H1 (cell line): ENCODE results near the gene PRX. TPM values are rescaled to one million over a fixed set of nuclear protein-coding genes. Genes with fewer than 3 reads are reported as not detected.

Experiments used
- CHD1 ChIP-seq: IDR thresholded peaks from 2 replicates; pipeline ENCODE4 v1.6.1; 2012; ENCODE audit warnings: low read depth, low read length, improper control_type of control experiment
- CHD7 ChIP-seq: fragments of 300-600 bp; sonication (generic); IDR thresholded peaks from 2 replicates; pipeline ENCODE4 v1.7.1; 2012; ENCODE audit warnings: low read length, moderate library complexity, mild to moderate bottlenecking, inconsistent platforms; ENCODE audit not compliant: insufficient replicate concordance
- CREB1 ChIP-seq: IDR thresholded peaks from 2 replicates; pipeline ENCODE4 v1.6.1; 2012; ENCODE audit warnings: inconsistent platforms
- KDM4A ChIP-seq: IDR thresholded peaks from one replicate; pipeline ENCODE4 v1.7.1; 2012; ENCODE audit warnings: low read depth, mild to moderate bottlenecking, moderate library complexity, low read length, inconsistent platforms; ENCODE audit not compliant: severe bottlenecking
- PHF8 ChIP-seq: fragments of 200-600 bp; sonication (generic); conservative IDR thresholded peaks from 2 replicates; pipeline ENCODE4 v1.7.1; 2012; ENCODE audit warnings: low read depth, mild to moderate bottlenecking, inconsistent platforms, low read length, moderate library complexity
- USF2 ChIP-seq: IDR thresholded peaks from 2 replicates; pipeline ENCODE4 v1.6.1; 2011; ENCODE audit warnings: low read length, improper control_type of control experiment
- polyA plus RNA-seq, 7 experiments: library from polyadenylated mRNA; depleted of rRNA in 3 of 7; stranded (reverse) in 5 of 7; unstranded in 2 of 7; fragments of >200 nt in 5 of 7; fragments of 200-250 nt in 2 of 7; gene quantifications; 1 replicate in 5 of 7; 2 replicates in 1 of 7; 4 replicates in 1 of 7; pipeline versions ENCODE4 v1.2.1 to v1.2.3, GENCODE V29; 2011 to 2013; ENCODE audit warnings: missing spikeins in 2 of 7, mixed read lengths in 2 of 7
- total RNA-seq: library from RNA; stranded (reverse); fragmentation: NEBNext Ultra II Directional; extraction: Animal tissue kit (Norgen Biotek cat#: 25700); gene quantifications from 2 replicates; pipeline ENCODE4 v1.2.1, GENCODE V29; 2021

PRX gene
- total and polyA plus RNA-seq, 2 of the 8 experiments (the other 6 are each of a cell fraction or from before 2014, with no cell fraction given): 2.8 to 5.8 TPM

DNA sequence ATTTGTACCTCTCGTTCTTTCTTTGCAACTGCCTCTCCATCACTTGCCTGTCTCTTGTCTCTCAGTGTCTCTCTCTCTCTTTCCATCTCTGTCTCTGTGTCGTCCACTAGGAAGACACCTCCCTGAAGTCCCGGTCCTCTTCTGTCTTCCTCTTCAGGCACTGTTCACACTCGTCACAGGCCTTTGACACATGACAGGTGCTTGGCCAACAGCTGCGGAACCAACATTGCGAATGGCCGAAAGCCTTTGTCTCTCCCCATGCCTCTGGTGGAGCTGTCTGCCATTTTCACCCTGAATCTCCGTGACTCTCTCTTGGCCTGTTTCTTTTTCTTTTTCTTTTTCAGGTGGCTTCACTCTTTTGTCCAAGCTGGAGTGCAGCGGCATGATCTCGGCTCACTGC lies 26.0 kb downstream of the PRX start (continued):
- TF ChIP-seq CHD7: no peak
- TF ChIP-seq PHF8: no peak
- TF ChIP-seq USF2: no peak
- TF ChIP-seq KDM4A: no peak
- no peak for TF ChIP-seq CREB1
- TF ChIP-seq CHD1: no peak
